Naive B cell (primary cell): ENCODE results near the gene OR9A4. TPM values are rescaled to one million over a fixed set of nuclear protein-coding genes. Genes with fewer than 3 reads are reported as not detected.
"Not testable (repeated sequence)": the region's sequence is repeated elsewhere in the genome, so short reads cannot be mapped to it uniquely, and the experiment has no call there.

ENCODE experiments used
- ATAC-seq, 2 donors: fragments of 150-1000 bp; cut with Tn5 transposase; 2 replicates each; pipeline ENCODE4 v1.10.0; 2021; ENCODE audit warnings: low read depth in 2 of 2, mild to moderate bottlenecking in 2 of 2, moderate library complexity in 2 of 2
- DNase-seq: peaks from one replicate; pipeline ENCODE4 v3.0.0; 2022
- H3K27ac Mint-ChIP-seq, 6 donors: one replicate each; pipeline ENCODE4 v1.8.0; 2020 to 2022; ENCODE audit warnings: mild to moderate bottlenecking in 6 of 6, mixed read lengths in 6 of 6, moderate library complexity in 5 of 6, inconsistent platforms in 2 of 6
- H3K27me3 Mint-ChIP-seq, 3 donors: one replicate each; pipeline ENCODE4 v1.8.0; 2021 to 2022; ENCODE audit warnings: mixed read lengths in 3 of 3, mild to moderate bottlenecking in 1 of 3
- H3K36me3 Mint-ChIP-seq, 2 donors: one replicate each; pipeline ENCODE4 v1.8.0; 2020 to 2022; ENCODE audit warnings: mixed read lengths in 2 of 2, inconsistent platforms in 1 of 2, mild to moderate bottlenecking in 1 of 2
- H3K4me1 Mint-ChIP-seq, 3 donors: one replicate each; pipeline ENCODE4 v1.8.0; 2020 to 2022; ENCODE audit warnings: mixed read lengths in 3 of 3, inconsistent platforms in 1 of 3, mild to moderate bottlenecking in 1 of 3, moderate library complexity in 1 of 3
- H3K4me3 Mint-ChIP-seq, 8 donors: one replicate each; pipeline ENCODE4 v1.8.0; 2020 to 2022; ENCODE audit warnings: mild to moderate bottlenecking in 8 of 8, mixed read lengths in 8 of 8, moderate library complexity in 8 of 8, inconsistent platforms in 2 of 8
- H3K9me3 Mint-ChIP-seq, 7 donors: one replicate each; pipeline ENCODE4 v1.8.0; 2020 to 2022; ENCODE audit warnings: mixed read lengths in 7 of 7, mild to moderate bottlenecking in 5 of 7, inconsistent platforms in 2 of 7, moderate library complexity in 1 of 7
- polyA plus RNA-seq, 6 donors: library from polyadenylated mRNA; unstranded; fragments of 300-500 nt; fragmentation: Illumina TruSeq; gene quantifications; one replicate each; pipeline ENCODE4 v1.2.3, GENCODE V29; 2021; ENCODE audit warnings: low read depth in 6 of 6

Gene OR9A4
- not detected for polyA plus RNA-seq

- ATAC-seq = no peak
- H3K27me3 Mint-ChIP-seq = peaks cover 0 to 6% (median 4%) of the 10 kb centered on the region in 3 donors
- H3K4me3 Mint-ChIP-seq = no peak within 1 kb of the TSS
- peaks cover 0 to 5% (median 0%) of the 10 kb centered on the region in 7 donors for H3K9me3 Mint-ChIP-seq
- no peaks in the 10 kb centered on the region for H3K4me1 Mint-ChIP-seq
- peak within 1 kb of the TSS in 2 of 6 donors; percentile 30 to 40 for H3K27ac Mint-ChIP-seq
- no peaks in the 10 kb centered on the region for H3K36me3 Mint-ChIP-seq
- DNase-seq = no peak
These were observed at the start of gene OR9A4 for GRCh38 chr7:141916099-141916498. Gene OR9A4 (plus strand): TSS chr7:141916399. CDS start chr7:141918876, 2,477 bp downstream.

DNA sequence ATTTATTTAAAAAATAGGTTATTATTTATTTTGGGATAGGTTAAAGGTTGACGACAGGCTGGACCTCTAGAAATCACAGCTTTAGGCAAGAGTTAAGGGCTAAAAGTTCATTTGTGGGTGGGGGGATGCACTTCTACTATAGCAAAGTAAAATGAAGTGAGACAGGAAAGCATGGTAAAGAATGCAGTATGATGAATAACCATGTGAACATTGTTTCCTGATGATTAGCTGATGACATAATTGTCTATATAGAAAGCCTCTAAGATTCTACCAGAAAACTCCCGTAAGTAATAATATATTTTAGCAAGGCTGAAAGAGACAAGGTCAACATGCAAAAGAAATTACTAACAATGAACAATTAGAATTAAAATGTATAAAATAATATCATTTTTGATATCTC is 49.2 kb upstream of the OR9A4 start:
- no peak for DNase-seq
- H3K9me3 Mint-ChIP-seq = peaks cover 0 to 27% (median 13%) of the 10 kb centered on the region in 7 donors
- no peaks in the 10 kb centered on the region for H3K36me3 Mint-ChIP-seq
- H3K27me3 Mint-ChIP-seq = peaks cover 0 to 14% (median 9%) of the 10 kb centered on the region in 3 donors
- no peak overlapping the region for H3K27ac Mint-ChIP-seq
- ATAC-seq = no peak
- H3K4me3 Mint-ChIP-seq = no peak overlapping the region
- H3K4me1 Mint-ChIP-seq = no peaks in the 10 kb centered on the region

DNA sequence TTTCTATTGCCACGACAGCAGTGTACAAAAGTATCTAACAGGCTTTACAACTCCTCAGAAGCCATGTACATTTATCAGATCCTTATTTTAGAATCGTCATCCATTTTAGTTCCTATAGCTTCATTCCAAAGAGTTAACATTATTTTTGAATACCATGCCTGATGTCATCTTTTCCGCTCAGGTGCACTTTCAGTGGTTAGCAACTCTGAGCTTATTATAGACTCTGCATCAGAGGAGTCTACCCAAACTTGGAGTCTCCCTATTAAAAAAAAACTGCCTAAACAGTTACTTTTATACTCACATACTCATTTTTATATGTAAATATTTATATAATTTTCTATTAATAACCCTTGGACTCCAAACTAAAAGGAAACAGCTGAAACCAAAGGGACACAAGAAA is 43.3 kb upstream of the OR9A4 start:
- H3K27me3 Mint-ChIP-seq = peaks cover 0 to 7% (median 0%) of the 10 kb centered on the region in 3 donors
- H3K9me3 Mint-ChIP-seq = peaks cover 4 to 27% (median 13%) of the 10 kb centered on the region in 7 donors
- ATAC-seq (no peak), DNase-seq (no peak)
- no peaks in the 10 kb centered on the region for H3K36me3 Mint-ChIP-seq
- no peak overlapping the region for H3K27ac Mint-ChIP-seq
- H3K4me3 Mint-ChIP-seq = no peak overlapping the region
- no peaks in the 10 kb centered on the region for H3K4me1 Mint-ChIP-seq

GRCh38 chr7:141874787-141875186 is 41.4 kb upstream of the OR9A4 start:
- Mint-ChIP-seq H3K36me3 (no peaks in the 10 kb centered on the region), H3K9me3 (peaks cover 4 to 18% (median 7%) of the 10 kb centered on the region in 7 donors), H3K27ac (no peak overlapping the region), H3K27me3 (peaks cover 0 to 8% (median 0%) of the 10 kb centered on the region in 3 donors), H3K4me1 (no peaks in the 10 kb centered on the region), H3K4me3 (no peak overlapping the region)
- ATAC-seq (no peak), DNase-seq (no peak)

- Mint-ChIP-seq H3K36me3 (no peaks in the 10 kb centered on the region), H3K27ac (peak overlapping the region in 1 of 6 donors; percentile 49), H3K4me3 (no peak overlapping the region), H3K4me1 (no peaks in the 10 kb centered on the region), H3K27me3 (peaks cover 0 to 8% (median 0%) of the 10 kb centered on the region in 3 donors), H3K9me3 (peaks cover 2 to 11% (median 4%) of the 10 kb centered on the region in 7 donors)
- DNase-seq (no peak), ATAC-seq (no peak)
These were observed 40.7 kb upstream of the OR9A4 start for GRCh38 chr7:141875453-141875852.

- no peaks in the 10 kb centered on the region for H3K4me1 Mint-ChIP-seq
- no peak overlapping the region for H3K27ac Mint-ChIP-seq
- H3K27me3 Mint-ChIP-seq = peaks cover 0 to 8% (median 2%) of the 10 kb centered on the region in 3 donors
- no peak for ATAC-seq
- H3K36me3 Mint-ChIP-seq = no peaks in the 10 kb centered on the region
- no peak overlapping the region for H3K4me3 Mint-ChIP-seq
- H3K9me3 Mint-ChIP-seq = peaks cover 0 to 5% (median 2%) of the 10 kb centered on the region in 7 donors
- DNase-seq = no peak
These were observed 39.8 kb upstream of the OR9A4 start for GRCh38 chr7:141876371-141876770.

- no peak overlapping the region for H3K4me3 Mint-ChIP-seq
- no peaks in the 10 kb centered on the region for H3K36me3 Mint-ChIP-seq
- no peak overlapping the region for H3K27ac Mint-ChIP-seq
- DNase-seq (no peak), ATAC-seq (no peak)
- H3K4me1 Mint-ChIP-seq = no peaks in the 10 kb centered on the region
- H3K9me3 Mint-ChIP-seq = peaks cover 0 to 5% (median 2%) of the 10 kb centered on the region in 7 donors
- H3K27me3 Mint-ChIP-seq = peaks cover 0 to 8% (median 4%) of the 10 kb centered on the region in 3 donors
These were observed 38.8 kb upstream of the OR9A4 start for GRCh38 chr7:141877365-141877764.

DNA sequence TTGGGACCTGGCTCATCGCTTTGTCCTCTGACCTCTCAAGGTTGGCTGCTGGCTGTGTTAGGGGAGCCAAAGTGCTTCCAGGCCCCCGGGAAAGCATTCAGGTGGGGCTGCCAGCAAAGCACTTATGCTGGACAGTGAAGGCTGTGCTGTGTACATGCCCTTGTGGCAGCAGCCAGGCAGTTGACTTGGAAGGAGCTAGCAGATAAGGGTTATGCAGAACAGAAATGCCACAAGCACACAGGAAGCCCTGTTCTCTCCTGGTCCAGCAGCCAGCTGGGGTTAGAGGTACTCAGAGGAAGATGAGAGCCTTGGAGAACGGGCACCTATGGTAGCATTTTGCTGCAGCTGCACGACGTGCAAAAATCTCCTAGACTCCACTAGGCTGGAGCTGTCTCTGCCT is 35.2 kb upstream of the OR9A4 start:
- H3K27ac Mint-ChIP-seq = no peak overlapping the region
- H3K27me3 Mint-ChIP-seq = peaks cover 0 to 8% (median 5%) of the 10 kb centered on the region in 3 donors
- H3K9me3 Mint-ChIP-seq = peaks cover 0 to 5% (median 4%) of the 10 kb centered on the region in 7 donors
- H3K4me3 Mint-ChIP-seq = no peak overlapping the region
- H3K36me3 Mint-ChIP-seq = no peaks in the 10 kb centered on the region
- ATAC-seq (no peak), DNase-seq (no peak)
- peaks cover 0 to 3% (median 0%) of the 10 kb centered on the region in 3 donors for H3K4me1 Mint-ChIP-seq

DNA sequence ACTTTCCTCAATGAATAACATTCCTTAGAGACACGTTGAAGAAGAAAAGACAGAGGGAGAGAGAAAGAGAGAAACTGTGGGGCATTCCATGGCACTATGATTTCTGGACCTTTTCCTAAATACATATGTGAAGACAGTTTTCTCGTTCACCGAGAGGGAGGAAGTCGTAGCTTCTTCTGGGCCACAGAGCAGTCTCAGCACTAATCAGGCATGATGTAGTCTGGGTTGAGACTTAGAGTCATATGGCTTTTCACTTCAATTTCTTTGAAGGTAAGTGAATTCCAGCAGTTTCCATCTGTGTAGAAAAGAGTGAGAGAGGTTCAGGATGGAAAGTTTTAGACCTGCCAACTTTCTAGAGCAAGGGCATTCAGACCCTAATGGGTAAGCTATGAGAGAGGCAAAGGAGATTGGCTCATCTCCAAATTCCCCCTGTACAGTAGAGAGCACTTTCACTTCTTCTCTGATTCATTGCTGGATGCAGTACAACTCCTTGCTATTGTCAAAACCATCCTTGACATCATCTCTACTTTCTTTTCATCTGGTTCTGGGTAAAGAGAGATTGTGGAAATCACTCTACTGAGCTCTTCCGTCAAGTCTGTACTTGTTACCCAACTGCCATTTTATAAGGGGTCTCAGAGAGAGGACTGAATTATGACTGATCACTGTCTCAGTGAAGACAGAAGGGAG is 31.5 kb upstream of the OR9A4 start:
- H3K27me3 Mint-ChIP-seq = peaks cover 0 to 13% (median 9%) of the 10 kb centered on the region in 3 donors
- H3K36me3 Mint-ChIP-seq = no peaks in the 10 kb centered on the region
- peak overlapping the region in 1 of 6 donors; percentile 49 for H3K27ac Mint-ChIP-seq
- peaks cover 0 to 3% (median 0%) of the 10 kb centered on the region in 3 donors for H3K4me1 Mint-ChIP-seq
- no peak for ATAC-seq
- peaks cover 0 to 5% (median 4%) of the 10 kb centered on the region in 7 donors for H3K9me3 Mint-ChIP-seq
- no peak overlapping the region for H3K4me3 Mint-ChIP-seq
- no peak for DNase-seq

- Mint-ChIP-seq H3K4me1 (peaks cover 0 to 3% (median 0%) of the 10 kb centered on the region in 3 donors), H3K27ac (peak overlapping the region in 2 of 6 donors; percentile 5 to 29), H3K4me3 (no peak overlapping the region), H3K9me3 (peaks cover 0 to 4% (median 2%) of the 10 kb centered on the region in 7 donors), H3K27me3 (peaks cover 0 to 9% (median 9%) of the 10 kb centered on the region in 3 donors), H3K36me3 (no peaks in the 10 kb centered on the region)
- no peak for DNase-seq
- ATAC-seq = no peak
These were observed 26.9 kb upstream of the OR9A4 start for GRCh38 chr7:141889321-141889720.

DNA sequence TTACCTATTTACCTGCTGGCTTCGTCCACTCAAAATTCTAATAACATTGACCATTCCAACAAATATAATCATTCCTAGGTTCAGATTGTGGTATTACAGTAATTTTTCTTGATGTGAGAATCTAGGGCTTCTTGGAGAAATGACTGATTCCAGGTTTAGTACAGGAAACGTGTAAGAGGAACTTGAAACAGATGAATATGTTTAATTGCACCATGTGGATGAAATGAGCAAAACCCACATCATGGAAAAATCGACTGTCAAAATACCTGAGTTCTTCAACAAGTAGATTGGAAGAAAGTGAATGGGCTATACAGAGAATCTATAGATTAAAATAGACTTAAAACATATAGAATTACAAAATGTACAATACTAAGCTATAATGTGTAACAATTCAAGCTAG is 24.9 kb upstream of the OR9A4 start:
- no peaks in the 10 kb centered on the region for H3K4me1 Mint-ChIP-seq
- H3K36me3 Mint-ChIP-seq = no peaks in the 10 kb centered on the region
- peaks cover 0 to 9% (median 4%) of the 10 kb centered on the region in 3 donors for H3K27me3 Mint-ChIP-seq
- peaks cover 0 to 4% (median 0%) of the 10 kb centered on the region in 7 donors for H3K9me3 Mint-ChIP-seq
- DNase-seq = no peak
- no peak overlapping the region for H3K27ac Mint-ChIP-seq
- H3K4me3 Mint-ChIP-seq = no peak overlapping the region
- no peak for ATAC-seq

DNA sequence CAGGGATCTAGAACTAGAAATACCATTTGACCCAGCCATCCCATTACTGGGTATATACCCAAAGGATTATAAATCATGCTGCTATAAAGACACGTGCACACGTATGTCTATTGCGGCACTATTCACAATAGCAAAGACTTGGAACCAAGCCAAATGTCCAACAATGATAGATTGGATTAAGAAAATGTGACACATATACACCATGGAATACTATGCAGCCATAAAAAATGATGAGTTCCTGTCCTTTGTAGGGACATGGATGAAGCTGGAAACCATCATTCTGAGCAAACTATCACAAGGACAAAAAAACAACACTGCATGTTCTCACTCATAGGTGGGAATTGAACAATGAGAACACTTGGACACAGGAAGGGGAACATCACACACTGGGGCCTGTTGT is 16.8 kb upstream of the OR9A4 start:
- not testable (repeated sequence) for ATAC-seq, H3K4me1 Mint-ChIP-seq, H3K27me3 Mint-ChIP-seq, DNase-seq, H3K27ac Mint-ChIP-seq, H3K4me3 Mint-ChIP-seq, H3K36me3 Mint-ChIP-seq
- H3K9me3 Mint-ChIP-seq = peaks cover 0 to 16% (median 7%) of the 10 kb centered on the region in 7 donors

GRCh38 chr7:141906285-141906684 is 9.9 kb upstream of the OR9A4 start:
- Mint-ChIP-seq H3K9me3 (no peaks in the 10 kb centered on the region), H3K4me3 (no peak overlapping the region), H3K27ac (no peak overlapping the region), H3K27me3 (peaks cover 0 to 18% (median 14%) of the 10 kb centered on the region in 3 donors), H3K36me3 (no peaks in the 10 kb centered on the region), H3K4me1 (no peaks in the 10 kb centered on the region)
- DNase-seq = no peak
- no peak for ATAC-seq

DNA sequence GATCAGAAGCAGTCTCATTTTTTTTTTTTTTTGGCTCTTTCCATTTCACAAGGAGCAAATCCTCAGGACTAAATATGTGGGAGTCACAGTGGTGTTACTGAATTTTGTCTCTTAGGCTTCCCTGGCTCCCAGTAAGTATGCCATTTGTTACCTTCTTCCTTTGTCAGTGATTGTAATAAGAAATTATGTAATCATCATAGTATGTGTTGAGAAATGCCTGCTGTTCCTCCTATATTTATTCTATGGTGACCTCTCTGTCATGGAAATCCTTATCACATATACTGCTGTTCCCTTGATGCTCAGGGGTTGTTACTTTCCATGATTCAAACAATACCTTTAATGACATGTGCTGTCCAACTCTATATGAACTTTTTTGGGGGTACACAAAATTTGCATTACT is 4.8 kb upstream of the OR9A4 start:
- Mint-ChIP-seq H3K36me3 (no peaks in the 10 kb centered on the region), H3K4me1 (no peaks in the 10 kb centered on the region), H3K4me3 (no peak overlapping the region), H3K27me3 (peaks cover 0 to 18% (median 9%) of the 10 kb centered on the region in 3 donors), H3K9me3 (no peaks in the 10 kb centered on the region), H3K27ac (no peak overlapping the region)
- no peak for ATAC-seq
- no peak for DNase-seq
